Measurements from ENCODE around the gene ARL8A.
"Not testable (repeated sequence)": the region's sequence is repeated elsewhere in the genome, so short reads cannot be mapped to it uniquely, and the experiment has no call there.

Gene ARL8A

DNA sequence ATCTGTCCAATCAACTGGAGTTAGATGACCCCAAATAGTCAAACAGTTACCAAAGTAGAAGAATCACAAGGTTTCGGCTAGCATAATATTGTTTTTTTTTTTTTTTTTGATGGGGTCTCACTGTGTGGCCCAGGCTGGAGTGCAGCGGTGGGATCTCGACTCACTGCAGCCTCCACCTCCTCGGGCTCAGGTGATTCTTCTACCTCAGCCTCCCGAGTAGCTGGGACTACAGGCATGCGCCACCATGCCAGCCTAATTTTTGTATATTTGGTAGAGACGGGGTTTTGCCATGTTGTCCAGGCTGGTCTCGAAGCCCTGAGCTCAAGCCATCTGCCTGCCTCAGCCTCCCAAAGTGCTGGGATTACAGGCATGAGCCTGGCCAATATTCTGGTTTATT is 1.2 kb upstream of the ARL8A start:
- H3K4me3 ChIP-seq (ENCODE audit: low read length); DNase-seq (ENCODE audit: low read depth, low spot score): not testable (repeated sequence)

DNA sequence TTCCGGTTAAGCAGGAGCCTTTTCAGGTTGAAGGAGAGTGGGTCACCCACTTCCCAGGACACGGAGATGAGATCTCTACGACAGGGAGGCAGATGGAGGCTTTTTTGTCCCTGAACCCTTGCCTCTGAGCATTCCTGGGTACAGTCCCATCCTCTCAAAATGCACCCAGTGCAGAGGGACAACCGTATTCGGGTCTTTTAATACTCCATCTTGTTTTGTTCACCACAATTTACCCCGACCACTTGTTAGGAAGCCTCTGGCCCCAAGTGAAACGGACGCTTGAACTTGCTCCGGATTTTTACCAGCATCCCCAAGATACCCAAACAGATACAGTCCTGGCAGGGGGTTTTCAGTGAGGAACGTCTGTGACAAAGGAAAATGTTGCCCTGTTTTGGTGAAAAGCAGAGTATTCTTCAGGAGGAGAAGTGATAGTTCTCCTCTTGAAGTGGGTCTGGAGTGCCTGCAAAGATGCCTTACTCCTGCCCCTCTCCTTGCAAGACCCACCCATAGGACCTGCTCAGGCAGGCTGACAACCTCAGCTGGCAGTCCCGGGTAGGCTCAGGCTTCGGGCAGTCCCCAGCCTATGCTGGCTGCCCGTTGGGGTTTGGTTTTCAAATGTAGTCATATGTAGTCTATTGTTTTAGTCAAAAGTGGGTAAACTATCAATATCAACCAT is 669 bp upstream of the ARL8A start:
- DNase-seq (ENCODE audit: low read depth, low spot score) = no peak
- H3K4me3 ChIP-seq (ENCODE audit: low read length) = peak overlapping the region; percentile 64

DNA sequence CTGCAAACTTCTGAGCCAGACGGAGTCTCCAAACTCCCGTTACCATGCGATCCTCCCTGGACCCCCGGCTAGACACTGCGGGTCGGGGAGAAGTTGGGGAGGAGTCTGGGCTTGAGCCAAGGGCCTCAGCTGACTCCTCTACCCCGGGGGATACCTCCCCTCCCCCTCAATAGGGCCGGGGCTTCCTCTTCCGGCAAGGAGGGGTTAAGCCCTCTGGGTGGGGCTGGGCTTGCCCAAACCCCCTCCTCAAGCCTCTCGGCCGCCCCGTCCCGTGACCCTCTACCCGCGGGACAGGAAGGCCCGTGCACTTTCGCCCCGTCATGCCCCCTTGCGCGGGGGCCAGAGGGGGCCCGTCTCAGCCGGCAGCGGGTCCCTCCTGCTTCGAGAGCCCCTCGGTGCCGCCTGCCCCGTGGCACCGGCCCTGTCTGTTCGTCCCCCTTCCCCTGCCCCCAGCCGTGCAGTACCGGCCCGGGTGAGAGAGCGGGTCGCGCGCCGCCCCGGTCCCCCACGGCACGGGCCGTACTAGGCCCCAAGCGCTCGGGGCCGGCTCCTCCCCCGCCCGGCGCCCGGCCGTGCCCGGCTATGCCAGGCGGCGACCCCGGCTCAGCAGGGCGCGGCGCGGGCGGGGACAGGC is 652 bp downstream of the ARL8A start:
- peak overlapping the region; percentile 75 for H3K4me3 ChIP-seq (ENCODE audit: low read length)
- no peak for DNase-seq (ENCODE audit: low read depth, low spot score)

DNA sequence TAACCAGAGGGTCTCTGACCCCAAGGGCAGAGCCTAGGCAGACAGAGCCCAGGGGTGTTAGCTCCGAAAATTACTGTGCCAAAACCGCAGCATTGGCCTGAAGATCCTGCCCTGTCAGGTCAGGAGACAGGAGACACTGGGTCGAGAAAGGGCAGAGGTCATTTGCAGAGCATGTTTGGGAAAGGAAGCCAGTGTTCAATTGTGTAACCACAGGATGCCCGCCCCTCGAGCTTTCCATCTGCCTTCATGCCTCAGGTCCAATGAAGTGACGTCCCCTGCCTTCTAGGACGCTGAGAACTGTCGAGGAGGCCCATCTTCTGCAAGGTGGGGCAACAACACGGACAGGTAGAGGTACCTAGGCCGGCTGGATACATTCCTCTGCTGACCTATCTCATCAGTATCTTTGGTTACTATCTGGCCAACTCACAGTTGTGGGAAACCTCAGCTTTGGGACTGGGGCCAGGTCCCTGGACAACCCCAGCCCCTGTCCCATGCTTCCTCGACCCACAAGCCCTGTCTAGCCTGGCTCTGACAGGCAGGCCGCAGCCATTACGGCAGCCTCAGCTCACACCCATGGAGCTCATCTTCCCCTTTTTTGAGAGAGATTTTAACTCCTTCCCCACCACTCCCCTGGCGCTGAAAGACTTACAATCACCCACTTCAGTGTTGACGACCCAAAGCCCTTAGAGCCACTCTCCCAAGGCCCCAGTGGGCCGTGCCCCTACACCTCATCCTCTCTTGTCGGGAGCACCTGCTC is 1.3 kb downstream of the ARL8A start:
- peak overlapping the region; percentile 75 for H3K4me3 ChIP-seq (ENCODE audit: low read length)
- no peak for DNase-seq (ENCODE audit: low read depth, low spot score)

DNA sequence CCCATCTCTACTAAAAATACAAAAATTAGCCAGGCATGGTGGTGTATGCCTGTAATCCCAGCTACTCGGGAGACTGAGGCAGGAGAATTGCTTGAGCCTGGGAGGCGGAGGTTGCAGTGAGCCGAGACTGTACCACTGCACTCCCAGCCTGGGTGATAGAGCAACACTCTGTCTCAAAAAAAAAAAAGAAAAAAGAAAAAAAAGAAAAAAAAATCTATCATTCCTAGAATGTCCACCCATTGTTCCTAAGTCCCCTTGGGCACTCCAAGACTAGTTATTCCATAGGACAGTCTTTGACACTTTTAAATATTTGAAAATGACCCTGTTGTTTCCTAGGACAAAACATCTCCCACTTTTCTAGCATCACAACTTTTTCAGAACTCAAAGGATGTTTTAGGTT is 3.1 kb downstream of the ARL8A start:
- not testable (repeated sequence) for H3K4me3 ChIP-seq (ENCODE audit: low read length); DNase-seq (ENCODE audit: low read depth, low spot score)

DNA sequence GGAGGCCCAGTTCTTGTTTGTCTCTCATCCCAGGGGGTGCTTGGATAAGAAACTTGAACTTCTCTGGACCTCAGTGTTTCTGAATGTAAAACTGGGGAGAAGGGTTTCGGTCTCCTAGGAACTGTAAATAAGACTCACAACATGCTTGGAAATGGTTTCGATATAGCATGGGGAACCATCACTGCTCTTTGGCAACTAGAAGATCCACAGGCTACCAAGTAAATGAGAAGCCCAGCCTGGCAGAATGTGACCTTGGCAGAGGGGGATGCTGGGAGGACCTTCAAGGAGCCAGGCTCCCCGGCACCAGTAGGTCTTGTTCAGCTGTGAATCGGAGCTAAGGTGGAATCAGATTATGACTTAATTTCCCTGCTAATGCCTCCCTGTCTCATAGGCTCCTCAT is 3.7 kb downstream of the ARL8A start:
- DNase-seq (ENCODE audit: low read depth, low spot score) = no peak
- no peak overlapping the region for H3K4me3 ChIP-seq (ENCODE audit: low read length)

DNA sequence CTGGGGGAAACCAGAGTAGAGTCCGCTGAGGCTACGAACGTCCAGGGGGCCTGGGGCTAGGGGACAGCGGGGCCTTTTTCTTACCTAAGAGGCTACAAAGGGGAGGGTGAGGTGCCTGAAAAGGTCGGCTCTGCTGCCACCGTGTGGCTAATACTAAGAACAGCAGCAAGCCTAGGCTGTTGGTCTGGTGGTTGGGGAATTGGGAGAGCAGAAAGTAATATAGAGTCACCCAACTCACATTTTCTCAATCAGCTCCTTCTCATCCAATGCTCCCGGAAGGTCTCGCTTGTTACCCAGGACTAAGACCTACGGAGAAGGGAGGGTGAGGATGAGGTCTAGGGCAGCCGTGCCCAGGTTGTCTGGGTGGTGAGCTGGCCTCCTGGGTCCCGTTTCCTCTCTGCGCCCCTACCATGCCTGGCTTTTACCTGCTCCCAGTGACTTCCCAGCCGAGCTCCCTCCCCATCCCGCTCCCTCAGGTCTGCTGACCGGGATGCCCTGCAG is 9.3 kb downstream of the ARL8A start:
- DNase-seq (ENCODE audit: low read depth, low spot score) = peak; percentile 53
- no peak overlapping the region for H3K4me3 ChIP-seq (ENCODE audit: low read length)

DNA sequence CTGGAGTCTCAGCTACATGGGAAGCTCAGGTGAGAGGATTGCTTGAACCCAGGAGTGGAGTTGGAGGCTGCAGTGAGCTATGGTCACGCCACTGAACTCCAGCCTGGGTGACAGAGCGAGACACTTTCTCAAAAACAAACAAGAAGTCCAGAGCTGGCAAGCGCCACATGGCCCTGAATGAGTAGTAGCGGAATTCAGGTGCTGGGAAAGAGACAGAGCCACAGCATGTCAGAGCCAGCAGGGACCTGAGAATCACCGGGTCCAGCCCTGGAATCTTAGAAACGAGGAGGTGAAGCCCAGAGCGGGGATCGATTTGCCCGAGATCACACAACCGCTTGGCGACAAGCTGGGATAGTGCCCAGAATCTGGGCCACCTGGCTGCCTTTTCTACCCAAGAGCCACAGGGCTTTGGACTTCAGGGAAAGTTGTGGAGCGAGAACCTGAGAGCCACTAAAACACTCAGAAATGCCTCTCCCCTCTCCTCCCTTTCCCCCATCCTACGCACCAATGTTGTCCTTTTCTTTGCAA is 9.8 kb downstream of the ARL8A start:
- DNase-seq (ENCODE audit: low read depth, low spot score) = no peak
- no peak overlapping the region for H3K4me3 ChIP-seq (ENCODE audit: low read length)

DNA sequence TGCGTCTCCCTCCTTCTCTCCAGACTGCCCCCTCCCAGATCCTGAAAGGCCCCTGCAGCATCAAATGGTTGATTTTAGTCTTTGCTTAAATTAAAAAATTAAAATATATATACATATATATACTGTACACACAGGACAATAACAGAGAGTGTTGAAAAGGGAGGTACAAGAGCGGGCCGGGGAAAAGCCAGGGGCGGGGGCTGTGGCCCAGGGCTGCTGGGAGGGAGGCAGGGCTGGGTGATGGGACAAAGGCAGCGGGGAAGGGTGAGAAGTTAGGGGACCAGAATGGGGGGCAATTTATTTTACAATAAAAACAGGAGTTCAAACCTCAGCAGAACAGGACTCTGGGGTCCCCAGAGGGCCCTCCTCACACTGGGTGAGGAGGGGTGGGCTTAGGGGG is 10.5 kb downstream of the ARL8A start:
- H3K4me3 ChIP-seq (ENCODE audit: low read length) = no peak overlapping the region

DNA sequence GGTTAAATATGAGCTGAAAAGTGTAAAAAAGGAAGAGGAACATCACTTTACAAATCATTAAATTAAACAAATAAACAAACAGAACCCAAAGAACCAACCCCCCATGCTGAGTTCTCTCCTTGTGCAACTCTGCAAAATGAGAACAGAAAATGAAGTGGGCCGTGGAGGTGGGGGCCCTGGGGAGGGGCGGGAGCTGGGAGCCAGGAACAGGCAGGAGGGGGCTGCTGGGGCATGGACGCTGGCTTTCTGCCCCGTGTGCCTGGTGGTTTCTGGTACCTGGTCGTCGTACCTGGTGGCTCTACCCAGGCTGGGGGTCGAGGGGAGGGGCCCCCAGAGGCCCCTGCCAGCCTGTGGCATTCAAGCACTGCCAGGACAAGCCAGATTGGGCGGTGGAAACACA is 11.0 kb downstream of the ARL8A start:
- DNase-seq (ENCODE audit: low read depth, low spot score) = no peak
- H3K4me3 ChIP-seq (ENCODE audit: low read length) = no peak overlapping the region

More for the DNA sequence above, 10.5 kb downstream of the ARL8A start:
- no peak for DNase-seq (ENCODE audit: low read depth, low spot score)

DNA sequence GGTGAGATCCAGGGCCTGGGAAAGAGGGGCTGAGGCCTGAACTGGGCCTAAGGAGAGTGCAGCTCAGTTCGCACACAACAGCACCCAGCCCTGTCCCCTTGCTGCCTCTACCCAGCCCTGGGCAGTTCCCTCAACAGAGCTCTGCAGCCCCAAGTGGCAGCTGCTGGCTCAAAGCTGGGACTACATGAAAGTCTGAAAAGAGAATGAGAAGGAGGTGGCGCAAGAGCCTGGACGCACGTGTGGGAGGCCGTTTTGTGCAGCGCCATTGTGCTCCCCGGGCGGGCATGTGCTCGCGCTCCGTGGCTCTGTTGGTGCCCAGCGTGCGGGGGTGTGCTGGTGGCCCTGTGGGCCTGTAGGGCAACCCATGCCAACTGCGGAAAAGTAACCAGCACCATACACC is 11.5 kb downstream of the ARL8A start:
- DNase-seq (ENCODE audit: low read depth, low spot score) = no peak

DNA sequence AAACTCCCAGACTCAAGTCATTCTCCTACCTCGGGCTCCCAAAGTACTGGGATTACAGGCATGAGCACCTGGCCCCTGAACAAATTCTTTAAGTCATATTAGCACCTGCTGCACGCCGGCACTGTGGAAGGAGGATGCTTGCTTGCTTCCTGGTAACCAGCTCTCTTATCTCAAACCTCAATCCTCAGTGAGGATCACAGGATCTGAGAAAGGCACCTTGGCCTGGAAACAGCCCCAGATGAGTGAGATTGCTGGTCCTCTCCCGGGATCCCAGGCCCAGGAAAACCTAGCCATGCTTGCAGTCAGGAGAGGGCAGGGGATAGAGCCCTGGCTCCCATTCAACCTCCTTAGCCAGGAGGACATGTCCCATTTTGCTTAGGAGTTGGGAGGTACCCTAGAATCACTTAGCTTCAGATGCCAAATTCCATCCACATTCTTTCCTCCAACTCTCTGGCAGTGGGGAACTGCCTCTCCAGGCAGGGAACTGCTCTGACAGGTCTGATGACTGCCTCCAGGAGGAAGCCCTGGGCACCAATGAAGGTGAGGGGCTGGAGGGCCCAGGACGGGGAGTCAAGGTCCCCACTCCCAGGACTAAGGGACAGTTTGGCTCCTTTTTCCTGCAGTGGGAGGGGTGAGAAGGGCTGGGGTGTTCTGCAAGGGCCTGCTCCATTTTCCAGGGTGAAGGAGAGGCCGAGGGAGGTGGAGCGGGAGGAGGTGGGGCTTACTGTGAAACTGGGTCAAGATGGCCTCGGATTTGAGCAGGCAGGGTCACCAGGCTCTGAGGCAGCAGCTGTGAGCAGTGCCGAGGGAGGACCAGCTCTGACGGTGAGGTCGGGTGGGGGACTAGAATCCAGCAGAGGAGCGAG is 12.3 kb downstream of the ARL8A start:
- H3K4me3 ChIP-seq (ENCODE audit: low read length) = no peak overlapping the region
- no peak for DNase-seq (ENCODE audit: low read depth, low spot score)

More for the DNA sequence above, 11.5 kb downstream of the ARL8A start:
- H3K4me3 ChIP-seq (ENCODE audit: low read length) = no peak overlapping the region

DNA sequence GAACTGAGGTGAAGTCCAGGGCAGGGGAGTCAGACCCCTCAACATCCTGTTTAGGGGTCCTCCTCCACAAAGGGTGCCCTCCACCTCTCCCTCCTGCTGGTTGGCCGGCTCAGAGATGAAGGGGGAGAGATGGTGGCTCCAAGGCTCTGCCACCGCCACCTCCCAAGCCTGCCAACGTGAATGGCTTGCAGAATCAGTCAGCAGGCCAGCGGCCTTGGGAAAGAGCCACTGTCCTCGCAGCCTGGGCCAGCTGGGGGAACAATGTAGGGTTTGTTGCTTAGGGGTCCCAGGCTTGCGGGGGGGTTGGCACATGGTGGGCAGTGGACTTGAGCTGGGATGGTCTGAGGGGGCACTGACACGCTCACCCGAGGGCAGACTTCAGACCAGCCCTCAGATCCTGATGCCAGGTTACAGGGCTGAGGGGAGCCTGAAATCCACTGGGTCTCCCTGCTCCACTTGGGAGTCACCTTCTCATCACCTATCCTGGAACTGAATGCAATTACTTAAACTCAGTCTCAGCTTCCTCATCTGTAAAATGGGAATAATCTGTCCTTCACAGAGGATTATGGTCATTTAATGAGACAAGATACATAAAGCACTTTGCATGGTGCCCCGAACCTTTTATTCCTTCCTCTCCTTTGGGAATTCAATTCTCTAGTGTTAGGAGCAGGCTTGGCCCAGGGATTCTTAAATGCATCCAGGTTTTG is 13.6 kb downstream of the ARL8A start:
- H3K4me3 ChIP-seq (ENCODE audit: low read length) = no peak overlapping the region
- DNase-seq (ENCODE audit: low read depth, low spot score) = no peak

DNA sequence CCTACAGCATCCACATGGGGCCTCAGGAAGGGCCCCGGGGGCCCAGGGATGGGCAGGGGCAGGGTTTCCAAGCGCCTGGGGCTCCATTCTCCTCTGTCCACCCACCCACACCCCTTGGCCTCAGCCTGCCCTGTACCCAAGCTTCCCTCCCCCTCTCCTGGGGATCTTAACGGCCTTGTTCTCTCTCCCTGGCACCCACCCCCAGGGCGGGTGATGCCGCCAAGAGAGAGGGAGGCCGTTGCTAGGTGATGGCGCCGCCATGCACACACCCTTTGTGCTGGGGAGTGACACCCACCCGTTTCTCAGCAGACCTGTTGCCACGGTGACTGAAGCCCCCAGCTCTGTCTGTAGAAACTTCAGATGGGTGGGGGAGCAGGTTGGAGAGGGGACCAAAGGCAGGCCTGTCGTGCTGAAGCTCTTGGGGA is 14.2 kb downstream of the ARL8A start:
- no peak overlapping the region for H3K4me3 ChIP-seq (ENCODE audit: low read length)
- no peak for DNase-seq (ENCODE audit: low read depth, low spot score)

DNA sequence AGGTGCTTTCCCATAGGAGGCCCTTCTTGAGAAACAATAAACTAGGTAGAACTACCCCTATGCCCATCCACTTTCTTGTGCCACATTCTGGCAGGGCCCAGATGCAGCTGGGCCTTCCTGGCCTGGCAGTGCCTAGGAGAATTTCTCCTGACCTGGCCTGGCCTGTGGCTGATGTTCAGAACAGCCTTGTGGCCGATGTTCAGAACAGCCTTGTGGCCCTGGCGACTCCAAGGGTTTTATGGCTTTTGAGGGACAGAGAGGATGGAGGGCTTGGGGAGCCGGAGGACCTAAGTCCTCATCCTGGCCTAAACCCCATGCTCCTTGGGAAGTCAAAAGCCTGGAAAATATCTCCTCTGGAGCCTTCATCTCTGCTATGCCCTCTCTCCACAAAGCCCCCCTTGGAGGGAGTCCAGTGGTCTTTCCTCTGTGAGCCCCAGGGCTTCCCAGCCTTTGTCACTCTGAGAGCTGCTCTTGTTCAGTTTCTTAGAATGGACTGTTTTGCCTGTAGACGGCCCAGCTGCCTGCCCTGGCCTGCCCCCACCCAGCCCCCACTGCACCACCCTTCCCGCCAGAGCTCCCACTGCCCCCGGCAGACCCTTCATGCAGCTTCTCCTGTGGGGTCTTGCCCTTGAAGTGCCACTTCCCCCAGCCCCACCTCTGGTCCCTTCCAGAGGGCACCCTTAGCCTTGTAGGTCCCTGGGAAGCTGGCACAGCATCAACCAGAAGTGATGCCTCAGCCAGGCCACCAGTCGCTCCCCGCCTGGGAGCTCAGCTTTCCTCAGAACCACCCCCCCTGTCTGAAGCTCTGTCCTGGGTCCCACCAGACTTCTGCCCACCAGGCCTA is 14.9 kb downstream of the ARL8A start:
- H3K4me3 ChIP-seq (ENCODE audit: low read length) = no peak overlapping the region
- DNase-seq (ENCODE audit: low read depth, low spot score) = no peak

DNA sequence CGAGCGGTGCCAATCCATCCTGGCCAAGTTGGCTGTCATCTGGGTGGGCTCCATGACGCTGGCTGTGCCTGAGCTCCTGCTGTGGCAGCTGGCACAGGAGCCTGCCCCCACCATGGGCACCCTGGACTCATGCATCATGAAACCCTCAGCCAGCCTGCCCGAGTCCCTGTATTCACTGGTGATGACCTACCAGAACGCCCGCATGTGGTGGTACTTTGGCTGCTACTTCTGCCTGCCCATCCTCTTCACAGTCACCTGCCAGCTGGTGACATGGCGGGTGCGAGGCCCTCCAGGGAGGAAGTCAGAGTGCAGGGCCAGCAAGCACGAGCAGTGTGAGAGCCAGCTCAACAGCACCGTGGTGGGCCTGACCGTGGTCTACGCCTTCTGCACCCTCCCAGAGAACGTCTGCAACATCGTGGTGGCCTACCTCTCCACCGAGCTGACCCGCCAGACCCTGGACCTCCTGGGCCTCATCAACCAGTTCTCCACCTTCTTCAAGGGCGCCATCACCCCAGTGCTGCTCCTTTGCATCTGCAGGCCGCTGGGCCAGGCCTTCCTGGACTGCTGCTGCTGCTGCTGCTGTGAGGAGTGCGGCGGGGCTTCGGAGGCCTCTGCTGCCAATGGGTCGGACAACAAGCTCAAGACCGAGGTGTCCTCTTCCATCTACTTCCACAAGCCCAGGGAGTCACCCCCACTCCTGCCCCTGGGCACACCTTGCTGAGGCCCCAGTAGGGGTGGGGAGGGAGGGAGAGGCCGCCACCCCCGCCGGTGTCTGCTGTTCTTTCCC is 16.5 kb downstream of the ARL8A start:
- H3K4me3 ChIP-seq (ENCODE audit: low read length) = no peak overlapping the region
- DNase-seq (ENCODE audit: low read depth, low spot score) = no peak

DNA sequence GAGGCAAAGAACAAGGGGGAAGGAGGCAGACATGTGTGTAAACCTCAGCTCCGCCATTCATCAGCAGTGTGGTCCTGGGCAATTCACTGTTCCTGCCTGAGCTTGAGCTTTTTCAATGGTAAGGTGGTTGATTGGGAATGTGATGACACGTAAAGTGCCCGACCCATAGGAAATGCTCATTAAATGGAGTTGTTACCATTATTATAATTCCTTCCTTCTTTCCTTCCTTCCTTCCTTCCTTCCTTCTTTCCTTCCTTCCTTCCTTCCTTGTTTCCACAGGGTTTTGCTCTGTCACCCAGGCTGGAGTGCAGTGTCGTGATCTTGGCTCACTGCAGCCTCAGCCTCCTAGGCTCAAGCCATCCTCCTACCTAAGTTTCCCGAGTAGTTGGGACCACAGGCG is 17.5 kb downstream of the ARL8A start:
- H3K4me3 ChIP-seq (ENCODE audit: low read length) = no peak overlapping the region
- no peak for DNase-seq (ENCODE audit: low read depth, low spot score)

All from Jurkat, Clone E6-1 (cell line).